Endothelial cell of umbilical vein (primary cell): Measurements from ENCODE around the gene RIPOR3.

Source experiments
- CTCF ChIP-seq, 2 donors: IDR thresholded peaks; 1 replicate in 1 of 2; 2 replicates in 1 of 2; pipeline ENCODE4 v1.5.1; 2011; ENCODE audit warnings: low read length in 2 of 2, mild to moderate bottlenecking in 2 of 2, moderate library complexity in 2 of 2, control low read depth in 1 of 2, inconsistent platforms in 1 of 2, low read depth in 1 of 2; ENCODE audit not compliant: insufficient read depth in 1 of 2; ENCODE audit errors: extremely low read depth in 1 of 2
- EZH2 ChIP-seq: IDR thresholded peaks from 2 replicates; pipeline ENCODE4 v1.6.1; 2012; ENCODE audit warnings: borderline replicate concordance, low read depth, mild to moderate bottlenecking, moderate library complexity, low read length, inconsistent platforms; ENCODE audit not compliant: severe bottlenecking
- FOS ChIP-seq: IDR thresholded peaks from 2 replicates; pipeline ENCODE4 v1.6.1; 2011; ENCODE audit warnings: mild to moderate bottlenecking, low read length, moderate library complexity, borderline replicate concordance; ENCODE audit not compliant: insufficient read depth
- GATA2 ChIP-seq: IDR thresholded peaks from 2 replicates; pipeline ENCODE4 v1.7.0; 2011; ENCODE audit warnings: low read depth, mild to moderate bottlenecking, moderate library complexity, mixed read lengths, low read length; ENCODE audit not compliant: insufficient read length, insufficient read depth
- MAX ChIP-seq: IDR thresholded peaks from 2 replicates; pipeline ENCODE4 v1.6.1; 2011; ENCODE audit not compliant: insufficient read depth, insufficient read length
- MYC ChIP-seq: IDR thresholded peaks from one replicate; pipeline ENCODE4 v1.6.1; 2011; ENCODE audit warnings: mild to moderate bottlenecking, low read depth, low read length
- POLR2A ChIP-seq: IDR thresholded peaks from 2 replicates; pipeline ENCODE4 v1.6.1; 2012; ENCODE audit warnings: low read depth, mild to moderate bottlenecking, control low read depth, low read length
- POLR2AphosphoS5 ChIP-seq: IDR thresholded peaks from 2 replicates; pipeline ENCODE4 v1.6.1; 2012; ENCODE audit warnings: low read depth, mild to moderate bottlenecking, control low read depth, low read length, moderate library complexity; ENCODE audit not compliant: insufficient read depth

GRCh38 chr20:50559856-50560638 is 131.3 kb downstream of the RIPOR3 start:
- TF ChIP-seq CTCF (IDR thresholded peaks at IDR 0.05; ENCODE audit: extremely low read depth in 1 of 2, insufficient read depth in 1 of 2, low read depth in 1 of 2, low read length in 2 of 2) (no peak), POLR2A (no peak), POLR2AphosphoS5 (no peak), EZH2 (no peak), MYC (no peak), GATA2 (no peak), MAX (no peak), FOS (no peak)
